Mesothelial cell of epicardium (in vitro differentiated cells): ENCODE measurements around the gene ARVCF. TPM values are rescaled to one million over a fixed set of nuclear protein-coding genes. Genes with fewer than 3 reads are reported as not detected.

Experiments used
- DNase-seq, 2 experiments: peaks; one replicate each; pipeline ENCODE4 v3.0.0; 2021; ENCODE audit warnings: low spot score in 2 of 2; ENCODE audit not compliant: unreplicated experiment in 2 of 2
- H3K27ac Mint-ChIP-seq: 2 replicates; pipeline ENCODE4 v1.8.0; 2021; ENCODE audit warnings: mixed read lengths
- H3K27me3 Mint-ChIP-seq: 2 replicates; pipeline ENCODE4 v1.8.0; 2021; ENCODE audit warnings: low read depth, mixed read lengths
- H3K36me3 Mint-ChIP-seq: 2 replicates; pipeline ENCODE4 v1.8.0; 2021; ENCODE audit warnings: mixed read lengths
- H3K4me1 Mint-ChIP-seq: 2 replicates; pipeline ENCODE4 v1.8.0; 2021; ENCODE audit warnings: mixed read lengths
- H3K4me3 Mint-ChIP-seq: 2 replicates; pipeline ENCODE4 v1.8.0; 2021; ENCODE audit warnings: mild to moderate bottlenecking, moderate library complexity, mixed read lengths
- H3K9me3 Mint-ChIP-seq: 2 replicates; pipeline ENCODE4 v1.8.0; 2021; ENCODE audit warnings: mixed read lengths
- total RNA-seq: library from RNA; stranded (reverse); gene quantifications from 3 replicates; pipeline ENCODE4 v1.2.1, GENCODE V29; 2021
- TF ChIP-seq, protein P1 (sequence below): fragments of 200-600 bp; sonication (generic); IDR thresholded peaks from one replicate; pipeline ENCODE4 v1.5.0; 2021; ENCODE audit warnings: antibody characterized with exemption; ENCODE audit not compliant: unreplicated experiment

Gene ARVCF
- total RNA-seq, 1 donor from 2014 or later, result 41.2 TPM

DNA sequence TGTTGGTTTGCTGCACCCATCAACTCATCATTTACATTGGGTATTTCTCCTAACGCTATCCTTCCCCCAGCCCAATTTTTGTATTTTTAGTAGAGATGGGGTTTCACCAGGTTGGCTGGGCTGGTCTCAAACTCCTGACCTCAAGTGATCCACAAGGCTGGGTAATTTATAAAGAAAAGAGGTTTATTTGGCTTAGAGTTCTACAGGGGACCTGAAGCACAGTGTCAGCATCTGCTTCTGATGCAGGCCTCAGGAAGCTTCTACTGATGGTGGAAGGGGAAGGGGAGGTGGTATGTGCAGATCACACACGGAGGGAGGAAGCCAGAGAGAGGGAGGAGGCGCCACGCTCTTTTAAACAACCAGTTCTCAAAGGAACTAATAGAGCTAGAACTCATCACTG is 30.1 kb upstream of the ARVCF start:
- Mint-ChIP-seq H3K9me3 (peaks cover 9% of the 10 kb centered on the region), H3K4me1 (no peaks in the 10 kb centered on the region), H3K27ac (no peak overlapping the region), H3K4me3 (no peak overlapping the region), H3K27me3 (no peaks in the 10 kb centered on the region), H3K36me3 (peaks cover 28% of the 10 kb centered on the region)
- no peak for DNase-seq
- TF ChIP-seq, protein P1, sequence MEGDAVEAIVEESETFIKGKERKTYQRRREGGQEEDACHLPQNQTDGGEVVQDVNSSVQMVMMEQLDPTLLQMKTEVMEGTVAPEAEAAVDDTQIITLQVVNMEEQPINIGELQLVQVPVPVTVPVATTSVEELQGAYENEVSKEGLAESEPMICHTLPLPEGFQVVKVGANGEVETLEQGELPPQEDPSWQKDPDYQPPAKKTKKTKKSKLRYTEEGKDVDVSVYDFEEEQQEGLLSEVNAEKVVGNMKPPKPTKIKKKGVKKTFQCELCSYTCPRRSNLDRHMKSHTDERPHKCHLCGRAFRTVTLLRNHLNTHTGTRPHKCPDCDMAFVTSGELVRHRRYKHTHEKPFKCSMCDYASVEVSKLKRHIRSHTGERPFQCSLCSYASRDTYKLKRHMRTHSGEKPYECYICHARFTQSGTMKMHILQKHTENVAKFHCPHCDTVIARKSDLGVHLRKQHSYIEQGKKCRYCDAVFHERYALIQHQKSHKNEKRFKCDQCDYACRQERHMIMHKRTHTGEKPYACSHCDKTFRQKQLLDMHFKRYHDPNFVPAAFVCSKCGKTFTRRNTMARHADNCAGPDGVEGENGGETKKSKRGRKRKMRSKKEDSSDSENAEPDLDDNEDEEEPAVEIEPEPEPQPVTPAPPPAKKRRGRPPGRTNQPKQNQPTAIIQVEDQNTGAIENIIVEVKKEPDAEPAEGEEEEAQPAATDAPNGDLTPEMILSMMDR, result no peak

DNA sequence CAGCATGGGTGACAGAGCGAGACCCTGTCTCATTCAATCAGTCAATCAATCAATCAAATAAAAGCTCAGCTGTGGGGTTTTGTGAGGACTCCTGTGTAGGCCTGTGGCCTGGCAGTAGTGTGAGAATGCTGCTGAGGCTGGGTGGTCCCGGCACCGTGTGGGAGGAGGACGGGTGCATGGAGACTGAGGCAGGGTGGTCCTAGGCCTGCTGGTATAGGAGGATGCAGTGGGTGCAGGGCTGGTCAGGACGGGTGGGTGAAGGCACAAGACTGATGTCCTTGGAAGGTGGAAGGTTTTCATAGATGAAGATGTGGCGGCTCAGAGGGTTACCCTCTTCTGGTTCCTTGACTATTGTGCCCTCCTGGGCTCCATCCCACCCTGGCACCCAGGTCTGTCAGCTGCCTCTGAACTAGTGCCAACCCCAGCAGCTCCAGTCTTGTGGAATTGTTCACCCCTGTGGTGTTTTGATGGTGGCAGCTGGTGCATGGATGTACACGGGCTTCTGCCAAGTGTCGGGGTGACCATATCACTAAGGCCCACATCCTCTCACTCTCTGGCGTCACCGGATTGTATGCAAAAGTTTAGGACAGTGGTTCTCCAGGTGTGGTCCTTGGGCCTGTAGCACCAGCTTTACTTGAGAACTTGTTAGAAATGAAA is 28.0 kb upstream of the ARVCF start:
- no peak for DNase-seq
- H3K27ac Mint-ChIP-seq, result no peak overlapping the region
- H3K9me3 Mint-ChIP-seq, result peaks cover 9% of the 10 kb centered on the region
- H3K4me3 Mint-ChIP-seq, result no peak overlapping the region
- H3K36me3 Mint-ChIP-seq, result peaks cover 24% of the 10 kb centered on the region
- no peaks in the 10 kb centered on the region for H3K27me3 Mint-ChIP-seq
- TF ChIP-seq, protein P1, result no peak
- no peaks in the 10 kb centered on the region for H3K4me1 Mint-ChIP-seq

DNA sequence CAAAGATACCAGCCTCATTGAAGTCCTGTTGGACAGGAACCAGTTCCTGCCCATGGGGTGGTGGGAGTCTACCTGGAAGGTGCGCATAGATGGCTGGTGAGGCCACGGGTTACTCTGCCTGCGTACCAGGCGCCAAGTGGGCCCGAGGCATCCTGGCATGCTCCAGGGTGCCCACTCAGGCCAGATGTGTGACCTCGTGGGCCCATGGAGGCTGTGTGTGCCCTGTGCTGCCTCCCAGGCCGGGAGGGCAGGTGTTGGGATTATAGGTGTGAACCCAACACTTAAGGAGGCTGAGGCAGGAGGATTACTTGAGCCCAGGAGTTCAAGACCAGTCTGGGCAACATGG is 27.3 kb upstream of the ARVCF start:
- TF ChIP-seq, protein P1, result no peak
- H3K36me3 Mint-ChIP-seq, result peaks cover 21% of the 10 kb centered on the region
- no peaks in the 10 kb centered on the region for H3K4me1 Mint-ChIP-seq
- H3K27ac Mint-ChIP-seq, result no peak overlapping the region
- H3K4me3 Mint-ChIP-seq, result no peak overlapping the region
- no peaks in the 10 kb centered on the region for H3K27me3 Mint-ChIP-seq
- no peak for DNase-seq
- H3K9me3 Mint-ChIP-seq, result peaks cover 7% of the 10 kb centered on the region

DNA sequence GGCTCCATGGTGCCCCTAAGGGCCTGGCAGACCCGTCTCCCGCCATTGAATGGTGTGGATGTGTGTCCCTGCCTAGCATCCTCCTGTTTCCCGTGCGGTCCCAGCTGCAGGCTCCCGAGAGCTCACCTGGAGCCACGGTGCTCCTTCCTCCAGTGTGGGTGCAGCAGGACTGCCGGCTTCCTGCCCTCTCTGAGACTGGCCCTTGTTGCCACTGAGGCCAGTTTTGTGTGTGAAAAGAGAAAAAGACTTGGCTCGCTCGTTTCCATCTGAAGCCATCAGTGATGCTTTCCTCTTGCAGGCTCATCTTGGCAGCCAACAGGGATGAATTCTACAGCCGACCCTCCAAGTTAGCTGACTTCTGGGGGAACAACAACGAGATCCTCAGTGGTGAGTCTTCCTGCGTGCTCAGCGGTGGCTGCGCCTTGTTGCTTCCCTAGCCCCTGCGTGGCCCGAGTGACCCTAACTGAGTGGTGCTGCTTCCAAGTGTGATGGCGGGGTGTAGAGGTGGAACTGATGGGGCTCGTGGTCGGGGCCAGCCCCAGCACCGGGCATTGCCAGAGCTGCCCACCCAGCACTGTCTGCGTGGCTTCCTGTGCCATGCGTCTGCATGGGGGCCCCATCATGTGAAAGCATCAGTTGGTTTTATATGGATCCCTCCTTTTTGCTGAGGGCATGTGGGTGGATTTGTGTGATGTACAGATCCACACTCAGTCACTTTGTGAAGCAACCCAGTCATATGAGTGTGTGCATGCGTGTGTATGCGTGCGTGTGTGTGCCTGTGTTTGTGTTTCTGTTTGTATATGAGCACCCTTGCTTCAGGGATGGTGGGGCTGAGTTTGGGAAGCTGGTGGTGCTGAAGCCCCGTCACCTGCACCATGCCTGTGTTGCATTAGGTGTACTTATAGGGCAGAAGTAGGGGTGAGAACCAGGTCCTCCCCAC is 26.7 kb upstream of the ARVCF start:
- TF ChIP-seq, protein P1, result no peak
- Mint-ChIP-seq H3K27me3 (no peaks in the 10 kb centered on the region), H3K4me3 (no peak overlapping the region), H3K9me3 (peaks cover 3% of the 10 kb centered on the region), H3K4me1 (no peaks in the 10 kb centered on the region), H3K27ac (no peak overlapping the region), H3K36me3 (peaks cover 18% of the 10 kb centered on the region)
- DNase-seq, result no peak

DNA sequence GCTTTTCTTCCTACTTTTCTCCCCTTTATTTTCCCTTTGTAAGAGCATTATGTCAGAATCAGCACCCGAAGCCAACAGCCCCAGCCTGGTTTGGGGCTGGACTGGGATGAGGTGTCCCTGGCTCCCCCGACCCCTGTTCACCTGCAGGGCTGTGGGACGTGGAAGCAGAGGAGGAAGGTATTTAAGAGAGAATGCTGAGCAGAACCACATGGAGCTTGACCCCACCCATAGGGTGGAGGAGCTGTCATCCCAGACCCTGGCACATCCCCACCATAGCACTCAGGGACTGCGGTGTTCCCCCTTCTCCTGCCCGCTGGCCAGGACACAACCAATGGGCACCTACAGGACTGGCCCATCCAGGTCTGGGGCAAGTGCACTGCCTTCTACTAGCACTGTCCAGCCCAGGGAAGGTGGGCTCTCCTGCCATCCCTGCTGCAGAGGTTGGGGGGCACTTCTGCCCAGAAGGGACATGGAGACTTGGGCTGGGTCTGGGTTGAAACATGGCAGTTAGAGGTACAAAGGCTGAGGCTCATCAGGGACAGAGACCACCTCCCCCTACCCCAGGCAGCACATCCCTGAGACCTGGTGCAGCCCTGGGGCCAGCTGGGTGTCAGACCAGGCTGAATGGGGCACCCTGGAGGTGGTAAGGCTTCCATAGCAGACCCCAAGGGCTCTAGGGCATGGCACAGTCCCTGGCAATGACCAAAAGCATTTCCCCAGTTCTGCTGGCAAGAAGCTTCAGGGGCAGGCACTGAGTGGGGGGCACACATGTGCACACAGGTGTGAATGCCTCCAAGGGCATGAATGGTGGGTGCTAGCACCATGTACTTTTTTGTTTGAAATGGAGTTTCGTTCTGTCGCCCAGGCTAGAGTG is 23.9 kb upstream of the ARVCF start:
- Mint-ChIP-seq H3K4me3 (no peak overlapping the region), H3K27me3 (no peaks in the 10 kb centered on the region), H3K27ac (no peak overlapping the region), H3K9me3 (no peaks in the 10 kb centered on the region), H3K36me3 (peaks cover 5% of the 10 kb centered on the region), H3K4me1 (no peaks in the 10 kb centered on the region)
- TF ChIP-seq, protein P1, result no peak
- no peak for DNase-seq
